NCI-H2171 (cell line): Measurements from ENCODE around the gene CFAP74.

Source experiments
- DNase-seq: peaks from one replicate; lab custom pipeline; 2025; lab: John Stamatoyannopoulos, UW

CFAP74 gene

GRCh38 chr1:1926886-1927660, 76.5 kb downstream of the CFAP74 start:
- DNase-seq, result no peak

GRCh38 chr1:1926346-1926811, 77.2 kb downstream of the CFAP74 start:
- DNase-seq, result no peak

GRCh38 chr1:1925437-1926345, 77.9 kb downstream of the CFAP74 start:
- no peak for DNase-seq

- DNase-seq, result no peak
Measured at GRCh38 chr1:1924849-1925248, 78.7 kb downstream of the CFAP74 start.

GRCh38 chr1:1924386-1924785, 79.2 kb downstream of the CFAP74 start:
- no peak for DNase-seq

GRCh38 chr1:1922956-1923833, 80.4 kb downstream of the CFAP74 start:
- DNase-seq, result no peak

GRCh38 chr1:1922702-1922955, 81.0 kb downstream of the CFAP74 start:
- DNase-seq, result no peak

- no peak for DNase-seq
Measured at GRCh38 chr1:1921901-1922701, 81.5 kb downstream of the CFAP74 start.

- no peak for DNase-seq
Measured at GRCh38 chr1:1921459-1921862, 82.1 kb downstream of the CFAP74 start.

GRCh38 chr1:1920608-1921458, 82.8 kb downstream of the CFAP74 start:
- DNase-seq, result no peak

GRCh38 chr1:1920057-1920607, 83.5 kb downstream of the CFAP74 start:
- DNase-seq, result no peak

GRCh38 chr1:1919304-1920056, 84.1 kb downstream of the CFAP74 start:
- DNase-seq, result peak; percentile 98

- no peak for DNase-seq
Measured at GRCh38 chr1:1918901-1919303, 84.7 kb downstream of the CFAP74 start, which contains the start of gene TMEM52. Gene TMEM52, minus strand, starts transcription at chr1:1919279. Its CDS starts 14 bp downstream, at chr1:1919265.

GRCh38 chr1:1917995-1918900, 85.3 kb downstream of the CFAP74 start:
- no peak for DNase-seq

GRCh38 chr1:1917304-1917976, 86.1 kb downstream of the CFAP74 start:
- DNase-seq, result no peak

- no peak for DNase-seq
Measured at GRCh38 chr1:1916851-1917251, 86.7 kb downstream of the CFAP74 start.
